NCI-H82 (cell line): ENCODE results near the gene TSPAN3.

Experiments used
- DNase-seq: peaks from one replicate; lab custom pipeline; 2025; lab: John Stamatoyannopoulos, UW

The TSPAN3 gene

GRCh38 chr15:77009646-77010311 lies 61.1 kb downstream of the TSPAN3 start:
- DNase-seq = no peak

GRCh38 chr15:77009176-77009575 lies 61.7 kb downstream of the TSPAN3 start:
- no peak for DNase-seq

GRCh38 chr15:77004189-77004588 lies 66.7 kb downstream of the TSPAN3 start:
- DNase-seq = no peak

GRCh38 chr15:77002954-77003912 lies 67.7 kb downstream of the TSPAN3 start:
- peak; percentile 16 for DNase-seq

- no peak for DNase-seq
Measured at GRCh38 chr15:77002436-77002835, 68.5 kb downstream of the TSPAN3 start.

GRCh38 chr15:77001966-77002365 lies 68.9 kb downstream of the TSPAN3 start:
- DNase-seq = no peak

GRCh38 chr15:77001351-77001750 lies 69.6 kb downstream of the TSPAN3 start:
- no peak for DNase-seq

- no peak for DNase-seq
Measured at GRCh38 chr15:76999996-77000395, 70.9 kb downstream of the TSPAN3 start.

- DNase-seq = no peak
Measured at GRCh38 chr15:76998663-76999285, 72.1 kb downstream of the TSPAN3 start.

GRCh38 chr15:76996526-76997401 lies 74.1 kb downstream of the TSPAN3 start:
- no peak for DNase-seq

GRCh38 chr15:76996076-76996525 lies 74.8 kb downstream of the TSPAN3 start:
- no peak for DNase-seq

GRCh38 chr15:76994971-76995945 lies 75.7 kb downstream of the TSPAN3 start, which contains the start of gene PSTPIP1:
Gene PSTPIP1 (plus strand): TSS chr15:76995126. CDS start chr15:76995574, 448 bp downstream.
- DNase-seq = no peak

- DNase-seq = no peak
Measured at GRCh38 chr15:76994496-76994895, 76.4 kb downstream of the TSPAN3 start.

GRCh38 chr15:76994001-76994400 lies 76.9 kb downstream of the TSPAN3 start:
- no peak for DNase-seq

- no peak for DNase-seq
Measured at GRCh38 chr15:76993114-76993725, 77.7 kb downstream of the TSPAN3 start.

- DNase-seq = no peak
Measured at GRCh38 chr15:76991741-76992645, 78.9 kb downstream of the TSPAN3 start.
